HG02970 (cell line): ENCODE data around the gene INPP5A.
"Not testable (repeated sequence)": the region's sequence is repeated elsewhere in the genome, so short reads cannot be mapped to it uniquely, and the experiment has no call there.

Experiments used
- ATAC-seq: cut with Tn5 transposase; IDR thresholded peaks from one replicate; pipeline ENCODE4 v1.9.1; 2021; ENCODE audit warnings: mild to moderate bottlenecking, moderate library complexity, moderate number of reproducible peaks; ENCODE audit not compliant: unreplicated experiment, low FRiP score

INPP5A gene

GRCh38 chr10:132558516-132559413 lies 21.2 kb downstream of the INPP5A start:
- no peak for ATAC-seq

- ATAC-seq = no peak
Measured at GRCh38 chr10:132559538-132559937, 22.0 kb downstream of the INPP5A start.

- no peak for ATAC-seq
Measured at GRCh38 chr10:132560241-132560731, 22.7 kb downstream of the INPP5A start.

GRCh38 chr10:132562177-132562915 lies 24.8 kb downstream of the INPP5A start:
- no peak for ATAC-seq

GRCh38 chr10:132562916-132563456 lies 25.4 kb downstream of the INPP5A start:
- no peak for ATAC-seq

GRCh38 chr10:132563485-132564248 lies 26.1 kb downstream of the INPP5A start:
- ATAC-seq = peak; percentile 58

GRCh38 chr10:132564249-132564605 lies 26.6 kb downstream of the INPP5A start:
- ATAC-seq = no peak

- no peak for ATAC-seq
Measured at GRCh38 chr10:132564690-132565089, 27.1 kb downstream of the INPP5A start.

GRCh38 chr10:132565516-132566209 lies 28.1 kb downstream of the INPP5A start:
- ATAC-seq = no peak

- ATAC-seq = no peak
Measured at GRCh38 chr10:132566892-132567291, 29.3 kb downstream of the INPP5A start.

- no peak for ATAC-seq
Measured at GRCh38 chr10:132570265-132570664, 32.7 kb downstream of the INPP5A start.

GRCh38 chr10:132570771-132571649 lies 33.4 kb downstream of the INPP5A start:
- ATAC-seq = peak; percentile 37

GRCh38 chr10:132571650-132572544 lies 34.3 kb downstream of the INPP5A start:
- peak; percentile 57 for ATAC-seq

- ATAC-seq = no peak
Measured at GRCh38 chr10:132572545-132572937, 35.0 kb downstream of the INPP5A start.

GRCh38 chr10:132572946-132573345 lies 35.4 kb downstream of the INPP5A start:
- not testable (repeated sequence) for ATAC-seq

GRCh38 chr10:132574288-132574687 lies 36.7 kb downstream of the INPP5A start:
- ATAC-seq = no peak

- no peak for ATAC-seq
Measured at GRCh38 chr10:132574783-132575319, 37.3 kb downstream of the INPP5A start.
